SH-SY5Y (cell line): ENCODE data around the gene RBMS3.

Source experiments
- GATA2 ChIP-seq: IDR thresholded peaks from 2 replicates; pipeline ENCODE4 v1.6.1; 2011; ENCODE audit warnings: mild to moderate bottlenecking, low read depth, low read length
- GATA3 ChIP-seq: IDR thresholded peaks from 2 replicates; pipeline ENCODE4 v1.6.1; 2011; ENCODE audit warnings: low read depth, mild to moderate bottlenecking, low read length, moderate library complexity

DNA sequence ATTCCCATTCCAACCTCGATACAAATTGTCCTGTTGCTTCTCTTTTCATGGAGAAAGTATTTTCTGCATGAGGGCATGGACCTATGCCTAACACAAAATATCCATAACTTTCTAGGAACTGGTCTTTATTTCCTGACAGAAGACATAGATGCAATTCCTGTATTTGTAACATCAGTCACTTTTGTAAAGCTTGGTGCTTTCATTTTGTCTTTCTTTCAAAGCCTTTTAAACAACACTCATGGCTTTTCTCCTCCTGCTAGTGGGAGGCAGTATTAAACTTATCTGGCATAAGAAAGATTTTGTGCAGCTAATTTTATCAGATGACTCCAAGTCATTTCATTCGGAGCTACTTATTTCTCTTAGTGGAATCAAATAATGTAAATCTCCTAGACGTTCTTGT is 616.0 kb downstream of the RBMS3 start:
- TF ChIP-seq GATA3 (no peak), GATA2 (no peak)
